Measurements from ENCODE around the gene EFNB2.

- TF ChIP-seq CTCF (conservative IDR thresholded peaks at IDR 0.05; ENCODE audit: low read length) (no peak), EZH2phosphoT487 (IDR thresholded peaks at IDR 0.05; ENCODE audit: borderline replicate concordance, low read depth, low read length) (no peak)
These were observed 19.7 kb downstream of the EFNB2 start for GRCh38 chr13:106515635-106516254.
